NOMO-1 treated with DMSO at 0.1 percent for 48 hours (cell line): ENCODE measurements around the gene CBX7.
"Not testable (repeated sequence)": the region's sequence is repeated elsewhere in the genome, so short reads cannot be mapped to it uniquely, and the experiment has no call there.

Source experiments
- DNase-seq: peaks from one replicate; lab custom pipeline; 2025; ENCODE audit not compliant: unreplicated experiment; lab: John Stamatoyannopoulos, UW

CBX7 gene

GRCh38 chr22:39174498-39175352, 22.2 kb upstream of the CBX7 start:
- DNase-seq, result peak; percentile 7

- no peak for DNase-seq
These were observed 21.5 kb upstream of the CBX7 start for GRCh38 chr22:39173787-39174497.

DNA sequence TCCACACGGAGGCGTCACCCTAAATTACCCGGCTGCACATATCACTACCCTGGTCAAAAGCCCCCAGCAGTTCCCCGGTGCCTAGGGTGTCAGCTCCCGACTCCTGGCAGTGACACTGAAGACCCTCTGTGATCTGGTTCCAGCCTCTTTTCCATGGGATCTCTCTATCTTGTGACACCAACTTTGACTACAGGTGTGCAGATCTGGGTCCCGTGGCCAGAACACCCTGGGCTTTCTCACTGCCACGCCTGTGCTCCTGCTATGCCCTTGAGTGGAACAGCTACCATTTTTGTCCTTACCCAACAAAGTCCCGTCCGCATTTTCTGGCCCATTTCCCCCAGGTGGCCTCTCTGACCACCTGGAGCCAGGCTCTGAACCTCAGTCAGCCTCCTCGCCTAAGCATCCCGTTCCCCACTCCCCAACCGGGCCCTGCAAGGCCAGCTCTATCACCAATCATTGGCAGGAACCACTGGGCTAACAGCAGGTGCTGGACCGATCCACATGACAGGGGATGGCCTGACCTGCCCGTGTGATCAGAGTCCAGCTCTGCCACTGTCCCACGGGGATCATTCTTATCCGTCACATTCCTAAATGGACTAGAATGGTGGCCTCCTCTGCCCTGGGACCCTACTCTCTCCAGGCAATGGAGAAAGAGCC, 20.7 kb upstream of the CBX7 start:
- DNase-seq, result no peak

DNA sequence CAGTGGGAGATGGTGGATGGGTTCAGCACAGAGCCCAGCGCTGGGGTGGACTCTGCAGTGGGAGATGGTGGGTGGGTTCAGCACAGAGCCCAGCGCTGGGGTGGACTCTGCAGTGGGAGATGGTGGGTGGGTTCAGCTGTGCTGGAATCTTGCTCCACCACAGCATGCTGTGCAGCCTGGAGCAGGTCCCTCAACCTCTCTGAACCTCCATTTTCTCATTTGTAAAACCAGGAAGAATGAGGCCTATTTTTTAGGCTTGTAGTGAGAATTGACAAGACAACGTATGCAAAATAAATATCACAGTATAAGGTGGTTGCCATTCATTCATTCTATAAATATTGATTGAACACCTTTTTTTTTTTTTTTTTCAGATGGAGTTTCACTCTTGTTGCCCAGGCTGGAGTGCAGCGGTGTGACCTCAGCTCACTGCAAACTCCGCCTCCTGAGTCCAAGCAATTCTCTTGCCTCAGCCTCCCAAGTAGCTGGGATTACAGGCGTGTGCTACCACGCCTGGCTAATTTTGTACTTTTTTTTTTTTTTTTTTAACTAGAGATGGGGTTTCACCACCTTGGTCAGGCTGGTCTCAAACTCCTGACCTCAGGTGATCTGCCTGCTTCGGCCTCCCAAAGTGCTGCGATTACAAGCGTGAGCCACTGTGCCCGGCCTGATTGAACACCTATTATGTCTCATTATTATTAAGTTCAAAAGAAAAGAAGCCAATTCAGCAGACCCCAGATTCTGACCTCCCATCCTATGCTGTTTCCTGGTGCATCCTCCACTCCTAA, 20.0 kb upstream of the CBX7 start:
- not testable (repeated sequence) for DNase-seq

DNA sequence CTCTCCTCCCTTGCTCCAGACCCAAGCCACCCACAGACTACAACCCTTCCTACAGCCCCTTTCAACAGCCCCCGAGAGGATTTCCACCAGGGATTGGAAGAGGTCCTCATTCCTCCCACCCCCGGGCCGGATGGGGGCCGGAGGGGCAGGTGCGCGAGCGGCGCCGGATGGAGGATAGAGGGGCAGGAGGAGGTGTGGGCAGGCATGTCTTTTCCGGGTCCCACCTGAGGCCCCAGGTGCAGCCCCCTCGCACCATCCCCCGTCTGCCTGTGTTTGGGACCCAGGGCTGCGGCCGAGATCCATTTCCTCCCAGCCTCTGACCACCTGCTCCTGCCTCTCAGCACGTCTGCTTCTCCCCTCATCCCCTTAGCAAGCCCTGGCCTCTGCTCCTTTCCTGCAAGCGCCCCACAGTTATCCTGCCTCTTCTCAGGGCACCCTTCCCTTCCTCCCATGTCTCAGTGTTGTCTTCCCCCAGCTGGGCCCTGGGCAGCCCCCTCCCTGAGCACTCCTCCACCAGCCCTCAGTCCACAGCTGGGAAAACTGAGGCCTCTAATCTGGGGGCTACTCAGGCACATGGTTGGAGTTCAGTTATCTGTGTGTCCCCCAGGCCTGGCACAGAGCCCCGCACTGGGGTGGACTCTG, 19.3 kb upstream of the CBX7 start:
- no peak for DNase-seq

DNA sequence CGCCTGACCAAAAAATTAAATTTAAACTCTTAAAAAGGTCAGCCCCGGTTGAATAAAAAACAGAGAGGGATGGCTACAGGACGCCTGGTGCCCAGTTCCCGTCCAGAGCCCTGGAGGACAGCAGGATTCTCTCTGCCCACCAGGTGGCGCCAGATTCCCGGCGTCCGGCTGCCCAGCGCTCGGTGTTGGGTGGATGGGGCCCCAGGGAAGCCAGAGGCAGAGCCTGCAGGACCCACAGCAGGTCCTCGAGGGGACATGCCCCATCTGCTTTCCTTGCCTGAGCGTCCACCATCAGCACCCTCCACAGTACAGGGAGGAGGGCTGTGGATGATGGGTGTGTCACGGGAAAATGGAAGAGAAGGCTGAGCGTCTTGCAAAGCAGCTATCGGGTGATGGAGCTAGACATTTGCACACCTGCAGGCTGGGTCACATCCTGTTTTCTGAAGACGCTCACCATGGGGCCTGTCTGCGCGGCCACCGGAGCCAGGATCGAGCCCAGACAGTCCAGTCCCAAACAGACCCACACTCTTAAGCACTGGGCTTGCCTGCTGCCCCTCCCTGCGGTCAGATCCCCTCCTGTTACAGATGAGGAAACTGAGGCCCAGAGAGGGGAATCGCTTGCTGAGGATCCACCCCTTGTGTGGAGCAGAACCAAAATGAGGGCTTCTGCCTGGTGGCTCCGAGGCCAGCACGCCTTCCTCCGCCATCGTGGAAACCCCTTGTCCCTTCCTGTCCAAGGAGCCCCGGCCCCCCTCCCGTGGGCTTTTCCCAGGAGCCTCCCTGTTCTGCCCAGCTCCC, 18.5 kb upstream of the CBX7 start:
- peak; percentile 75 for DNase-seq

GRCh38 chr22:39169797-39170466, 17.5 kb upstream of the CBX7 start:
- DNase-seq, result no peak

DNA sequence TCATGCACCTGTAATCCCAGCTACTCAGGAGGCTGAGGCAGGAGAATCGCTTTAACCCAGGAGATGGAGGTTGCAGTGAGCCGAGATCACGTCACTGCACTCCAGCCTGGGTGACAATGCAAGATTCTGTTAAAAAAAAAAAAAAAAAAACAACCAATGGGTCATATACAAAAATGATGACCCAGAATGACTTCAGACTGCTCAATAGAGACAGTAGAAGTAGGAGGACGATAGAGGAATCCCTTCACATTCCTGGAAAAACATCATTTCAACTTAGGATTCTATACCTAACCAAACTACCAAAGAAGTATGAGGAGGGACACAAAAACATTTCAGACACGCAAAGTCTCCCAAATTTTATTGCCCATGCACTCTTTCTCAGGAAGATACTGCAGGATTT, 14.1 kb upstream of the CBX7 start:
- no peak for DNase-seq

DNA sequence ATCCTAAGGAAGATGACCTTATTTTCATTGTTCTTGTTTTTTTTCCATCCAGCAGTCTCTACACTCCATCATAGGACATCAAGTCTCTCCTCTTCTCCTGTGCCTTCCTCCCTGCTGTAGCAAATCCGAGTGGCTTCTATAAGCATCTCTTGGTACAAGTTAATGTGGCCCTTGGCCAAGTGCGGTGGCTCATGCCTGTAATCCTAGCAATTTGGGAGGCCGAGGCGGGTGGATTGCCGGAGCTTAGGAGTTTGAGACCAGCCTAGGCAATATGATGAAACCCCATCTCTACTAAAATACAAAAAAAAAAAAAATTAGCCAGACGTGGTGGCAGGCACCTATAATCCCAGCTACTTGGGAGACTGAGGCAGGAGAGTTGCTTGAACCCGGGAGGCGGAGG, 3.6 kb upstream of the CBX7 start:
- DNase-seq, result not testable (repeated sequence)

DNA sequence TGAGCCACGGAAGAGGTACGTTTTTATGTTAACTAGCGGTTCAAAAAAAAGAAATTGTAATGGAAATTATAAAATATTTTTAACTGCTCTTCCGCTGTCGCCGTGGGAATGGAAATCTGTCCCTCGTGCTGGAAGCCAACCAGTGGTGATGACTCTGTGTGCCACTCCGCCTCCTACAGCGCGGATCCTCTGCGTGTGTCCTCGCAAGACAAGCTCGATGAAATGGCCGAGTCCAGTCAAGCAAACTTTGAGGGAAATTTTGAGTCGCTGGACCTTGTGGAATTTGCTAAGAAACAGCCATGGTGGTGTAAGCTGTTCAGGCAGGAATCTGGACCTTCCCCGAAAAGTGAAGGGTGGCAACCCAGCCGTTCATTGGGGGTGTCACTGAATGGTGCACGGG, 2.9 kb upstream of the CBX7 start:
- DNase-seq, result no peak

DNA sequence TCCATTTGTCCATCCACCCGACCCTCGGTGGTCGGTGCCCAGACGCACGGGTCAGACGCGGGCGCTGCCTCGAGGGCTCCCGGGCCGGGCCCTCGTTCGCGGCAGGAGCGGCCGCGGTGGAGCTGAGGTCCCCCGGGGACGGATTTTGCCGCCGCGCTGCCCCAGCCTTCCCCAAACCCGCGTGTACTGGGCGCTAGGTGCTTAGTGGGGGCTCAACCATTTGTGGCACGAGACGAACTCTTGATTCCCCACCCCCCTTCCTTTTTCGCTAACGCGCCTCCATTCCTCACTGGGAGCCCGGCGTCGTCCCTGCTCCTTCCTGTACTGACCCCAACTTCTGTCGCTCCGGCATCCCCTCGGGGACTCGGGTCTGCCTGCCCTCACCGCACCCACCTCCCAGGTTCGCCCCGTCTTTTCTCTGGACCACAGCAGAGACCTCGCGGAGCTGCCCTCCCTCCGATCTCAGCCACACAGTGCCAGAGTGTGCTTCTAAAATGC, 789 bp upstream of the CBX7 start:
- no peak for DNase-seq

DNA sequence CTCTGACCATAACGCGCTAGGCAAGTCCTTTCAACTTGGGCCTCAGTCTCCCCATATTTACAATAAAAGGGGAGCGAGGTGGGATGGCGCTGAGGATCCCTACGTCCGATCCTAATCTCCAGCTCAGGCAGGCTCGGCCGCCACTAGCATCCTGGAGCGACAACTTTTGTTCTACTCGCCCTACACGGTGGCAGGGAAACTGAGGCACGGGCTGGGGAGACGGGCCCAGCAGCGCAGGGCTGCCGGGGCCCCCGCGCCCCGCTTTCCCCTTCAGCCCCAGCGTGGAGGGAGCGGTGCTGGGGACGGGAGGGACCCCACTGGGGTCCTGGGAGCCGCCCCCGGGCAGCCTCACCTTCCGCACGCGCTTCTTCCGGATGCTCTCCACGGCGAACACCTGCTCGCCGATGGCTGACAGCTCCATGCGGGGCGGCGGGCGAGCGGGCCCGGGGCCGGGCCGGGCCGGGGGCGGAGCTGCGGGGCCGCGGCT, 413 bp downstream of the CBX7 start:
- DNase-seq, result no peak

GRCh38 chr22:39151329-39151975, 1.0 kb downstream of the CBX7 start:
- DNase-seq, result no peak

DNA sequence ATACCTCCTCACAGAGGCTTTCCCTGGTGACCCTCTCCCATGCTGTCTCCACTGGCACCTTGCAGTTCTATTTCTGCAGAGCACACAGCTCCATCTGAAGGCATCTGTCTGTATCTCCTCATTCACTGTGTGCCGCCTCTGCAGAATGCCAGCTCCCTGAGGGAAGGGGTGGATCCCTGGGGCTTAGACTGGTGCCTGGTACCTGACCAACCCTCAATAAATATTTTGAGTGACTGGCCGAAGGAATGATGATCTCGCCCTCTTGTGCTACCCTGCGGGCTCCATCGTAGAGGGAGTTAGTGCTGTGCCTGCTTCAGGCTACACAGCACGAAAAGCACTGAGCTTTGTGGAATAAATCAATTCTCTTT, 1.6 kb downstream of the CBX7 start:
- DNase-seq, result no peak

DNA sequence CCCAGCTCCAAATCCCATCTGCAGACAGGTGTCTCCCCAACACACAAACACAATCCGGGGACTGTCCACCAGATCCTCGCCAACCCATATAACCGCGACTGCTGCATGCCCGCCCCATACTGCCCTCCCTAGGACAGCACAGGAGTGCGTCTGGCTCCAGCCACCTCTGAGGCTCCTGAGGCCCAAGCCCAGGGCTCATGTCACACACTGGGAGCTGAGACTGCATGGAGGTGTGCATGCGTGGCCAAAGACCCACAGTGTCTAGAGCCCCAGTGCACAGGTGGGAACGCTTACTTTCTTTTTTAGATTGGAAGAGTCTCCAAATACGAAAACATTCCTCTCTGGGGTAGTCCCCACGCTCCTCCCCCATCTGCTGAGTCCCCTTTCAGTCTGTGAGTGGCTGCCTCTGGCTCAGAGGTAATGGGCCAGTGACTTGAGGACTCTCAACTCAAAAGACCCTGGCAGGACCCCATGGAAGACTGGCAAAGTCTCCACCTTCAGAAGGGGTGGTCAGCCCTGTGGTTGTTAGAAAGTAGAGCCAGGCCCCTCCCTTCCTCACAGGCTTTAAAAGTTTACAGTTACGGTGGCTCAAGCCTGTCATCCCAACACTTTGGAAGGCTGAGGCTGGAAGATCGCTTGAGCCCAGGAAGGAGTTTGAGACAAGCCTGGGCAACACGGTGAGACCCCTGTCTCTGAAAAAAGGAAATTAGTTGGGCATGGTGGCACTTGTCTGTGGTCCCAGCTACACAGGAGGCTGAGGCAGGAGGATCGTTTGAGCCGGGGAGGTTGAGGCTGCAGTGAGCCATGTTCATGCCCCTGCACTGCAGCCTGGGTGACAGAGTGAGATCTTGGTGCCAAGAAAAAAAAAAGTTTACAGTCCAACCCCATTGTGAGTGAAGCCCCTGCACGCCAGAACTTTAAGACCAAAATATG, 2.3 kb downstream of the CBX7 start:
- no peak for DNase-seq

DNA sequence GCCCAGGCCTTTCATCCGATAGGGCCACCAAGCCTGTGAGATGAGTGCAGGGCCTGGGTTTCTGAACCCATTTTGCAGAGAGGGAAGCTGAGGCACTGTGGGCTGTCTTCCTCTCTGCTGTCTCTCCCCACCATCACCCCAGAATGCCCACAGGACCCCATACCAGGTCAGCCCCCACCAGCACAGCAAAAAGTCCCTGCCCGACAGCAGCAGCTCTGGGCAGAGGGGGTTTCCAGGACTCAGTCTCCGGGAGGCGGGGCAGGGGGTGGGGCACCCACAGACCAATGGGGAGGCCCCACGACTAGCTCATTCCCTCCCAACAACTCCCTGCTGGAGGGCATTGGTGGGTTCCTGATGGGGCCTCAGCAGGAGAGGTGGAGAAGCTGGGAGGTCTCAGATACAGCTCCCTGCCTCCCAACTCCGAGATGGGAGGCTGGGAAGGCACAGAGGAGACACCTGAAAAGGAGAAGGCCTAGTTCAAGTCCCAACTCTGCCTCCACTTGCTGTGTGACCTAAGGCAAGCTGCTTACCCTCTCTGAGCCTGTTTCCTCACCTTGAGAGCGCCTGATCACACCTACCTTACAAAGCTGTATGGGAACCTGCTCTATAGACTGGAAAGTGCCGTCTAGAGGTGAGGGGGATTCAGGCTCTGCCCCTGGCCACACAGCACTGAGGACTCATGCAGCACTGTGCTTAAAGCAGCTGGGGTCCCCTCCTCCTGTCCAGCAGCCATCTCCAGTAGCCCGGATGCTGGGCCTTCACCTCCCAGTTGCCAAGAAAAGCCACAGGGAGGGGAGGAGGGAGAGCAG, 3.5 kb downstream of the CBX7 start:
- DNase-seq, result no peak
